ENCODE measurements around the gene LMNTD1. TPM values are rescaled to one million over a fixed set of nuclear protein-coding genes. Genes with fewer than 3 reads are reported as not detected.

The LMNTD1 gene
- total and polyA plus RNA-seq, 4 donors, result 0.54 to 3.0 (median 1.8) TPM

- DNase-seq (ENCODE audit: low read depth in 4 of 6, low spot score in 6 of 6), result no peak
- Histone ChIP-seq H3K4me3 (ENCODE audit: low read depth, low read length) (no peak overlapping the region), H3K4me1 (ENCODE audit: control insufficient read depth, insufficient read depth, low read length) (no peaks in the 10 kb centered on the region), H3K27ac (ENCODE audit: low read depth, low read length) (no peak overlapping the region), H3K27me3 (ENCODE audit: control insufficient read depth, insufficient read depth, low read length) (no peaks in the 10 kb centered on the region), H3K9me3 (ENCODE audit: control insufficient read depth, insufficient read depth, low read length) (no peaks in the 10 kb centered on the region), H3K36me3 (ENCODE audit: control insufficient read depth, insufficient read depth, low read length) (no peaks in the 10 kb centered on the region)
- WGBS (ENCODE audit: insufficient coverage), result 99% methylated on average over 5 of the region's 5 CpGs
These were observed 75.9 kb downstream of the LMNTD1 start for GRCh38 chr12:25477217-25477616.

GRCh38 chr12:25472453-25472852 is 80.6 kb downstream of the LMNTD1 start:
- H3K36me3 ChIP-seq (ENCODE audit: control insufficient read depth, insufficient read depth, low read length), result no peaks in the 10 kb centered on the region
- H3K9me3 ChIP-seq (ENCODE audit: control insufficient read depth, insufficient read depth, low read length), result no peaks in the 10 kb centered on the region
- no peaks in the 10 kb centered on the region for H3K27me3 ChIP-seq (ENCODE audit: control insufficient read depth, insufficient read depth, low read length)
- no peaks in the 10 kb centered on the region for H3K4me1 ChIP-seq (ENCODE audit: control insufficient read depth, insufficient read depth, low read length)
- no peak overlapping the region for H3K27ac ChIP-seq (ENCODE audit: low read depth, low read length)
- DNase-seq (ENCODE audit: low read depth in 4 of 6, low spot score in 6 of 6), result no peak
- H3K4me3 ChIP-seq (ENCODE audit: low read depth, low read length), result no peak overlapping the region

DNA sequence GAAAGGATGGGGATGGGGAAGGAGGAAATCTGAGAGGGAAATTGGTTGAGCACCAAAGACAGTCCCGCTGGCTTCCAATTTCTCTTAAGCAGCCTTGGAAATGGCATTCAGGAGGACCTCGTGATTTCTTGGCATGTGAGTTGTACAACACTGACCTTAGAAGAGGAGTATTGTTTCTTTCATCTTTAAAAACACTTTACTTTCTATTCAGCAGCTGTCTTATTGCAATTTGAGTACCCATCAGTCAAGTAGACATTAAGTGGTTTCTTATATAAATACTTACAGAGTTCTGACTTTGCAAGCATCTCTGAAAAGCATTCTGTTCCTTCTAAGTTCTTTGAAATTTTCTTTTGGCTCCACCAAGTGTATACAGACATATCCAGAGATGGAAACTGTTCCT is 83.2 kb downstream of the LMNTD1 start:
- no peaks in the 10 kb centered on the region for H3K9me3 ChIP-seq (ENCODE audit: control insufficient read depth, insufficient read depth, low read length)
- no peak overlapping the region for H3K27ac ChIP-seq (ENCODE audit: low read depth, low read length)
- no peak overlapping the region for H3K4me3 ChIP-seq (ENCODE audit: low read depth, low read length)
- DNase-seq (ENCODE audit: low read depth in 4 of 6, low spot score in 6 of 6), result no peak
- no peaks in the 10 kb centered on the region for H3K27me3 ChIP-seq (ENCODE audit: control insufficient read depth, insufficient read depth, low read length)
- H3K4me1 ChIP-seq (ENCODE audit: control insufficient read depth, insufficient read depth, low read length), result no peaks in the 10 kb centered on the region
- H3K36me3 ChIP-seq (ENCODE audit: control insufficient read depth, insufficient read depth, low read length), result no peaks in the 10 kb centered on the region
- 67% methylated on average over 1 of the region's 2 CpGs for WGBS (ENCODE audit: insufficient coverage)

DNA sequence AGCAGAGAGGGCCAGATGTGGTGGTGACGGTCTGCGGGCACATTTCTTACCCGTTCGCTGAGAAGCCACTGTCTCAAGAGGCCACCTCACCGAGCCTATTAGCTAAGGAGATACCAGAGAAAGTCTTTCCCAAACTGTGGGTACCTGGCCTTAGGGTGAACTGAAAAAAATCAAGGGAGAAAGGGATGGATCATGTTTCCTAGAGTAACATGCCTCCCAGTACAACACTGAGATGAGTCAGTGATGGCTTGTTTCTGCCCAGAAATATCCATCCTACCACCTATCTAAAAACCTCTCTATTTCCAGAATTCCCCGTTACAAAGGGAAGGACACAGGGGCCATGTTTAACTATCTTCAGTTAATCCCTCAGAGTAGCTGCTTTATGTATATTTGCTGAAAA is 83.7 kb downstream of the LMNTD1 start:
- H3K9me3 ChIP-seq (ENCODE audit: control insufficient read depth, insufficient read depth, low read length), result no peaks in the 10 kb centered on the region
- H3K27ac ChIP-seq (ENCODE audit: low read depth, low read length), result no peak overlapping the region
- DNase-seq (ENCODE audit: low read depth in 4 of 6, low spot score in 6 of 6), result no peak
- no peaks in the 10 kb centered on the region for H3K36me3 ChIP-seq (ENCODE audit: control insufficient read depth, insufficient read depth, low read length)
- no peaks in the 10 kb centered on the region for H3K4me1 ChIP-seq (ENCODE audit: control insufficient read depth, insufficient read depth, low read length)
- no peaks in the 10 kb centered on the region for H3K27me3 ChIP-seq (ENCODE audit: control insufficient read depth, insufficient read depth, low read length)
- H3K4me3 ChIP-seq (ENCODE audit: low read depth, low read length), result no peak overlapping the region
- 100% methylated on average over 3 of the region's 6 CpGs for WGBS (ENCODE audit: insufficient coverage)

DNA sequence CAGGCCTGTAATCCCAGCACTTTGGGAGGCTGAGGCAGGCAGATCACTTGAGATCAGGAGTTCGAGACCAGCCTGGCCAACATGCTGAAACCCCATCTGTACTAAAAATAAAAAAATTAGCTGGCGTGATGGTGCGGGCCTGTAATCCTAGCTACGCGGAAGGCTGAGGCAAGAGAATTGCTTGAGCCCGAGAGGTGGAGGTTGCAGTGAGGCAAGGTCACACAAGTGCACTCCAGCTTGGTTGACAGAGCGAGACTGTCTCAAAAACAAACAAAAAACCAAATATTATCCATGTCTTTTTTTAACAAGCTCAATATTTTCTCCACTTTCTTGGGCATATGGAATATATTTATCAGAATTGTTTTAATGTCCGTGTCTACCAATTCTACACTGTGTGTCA is 89.6 kb downstream of the LMNTD1 start:
- Histone ChIP-seq H3K27me3 (ENCODE audit: control insufficient read depth, insufficient read depth, low read length) (no peaks in the 10 kb centered on the region), H3K4me3 (ENCODE audit: low read depth, low read length) (no peak overlapping the region), H3K9me3 (ENCODE audit: control insufficient read depth, insufficient read depth, low read length) (peaks cover 2% of the 10 kb centered on the region), H3K27ac (ENCODE audit: low read depth, low read length) (no peak overlapping the region), H3K4me1 (ENCODE audit: control insufficient read depth, insufficient read depth, low read length) (no peaks in the 10 kb centered on the region), H3K36me3 (ENCODE audit: control insufficient read depth, insufficient read depth, low read length) (no peaks in the 10 kb centered on the region)
- WGBS (ENCODE audit: insufficient coverage), result 95% methylated on average over 5 of the region's 8 CpGs
- DNase-seq (ENCODE audit: low read depth in 4 of 6, low spot score in 6 of 6), result no peak

DNA sequence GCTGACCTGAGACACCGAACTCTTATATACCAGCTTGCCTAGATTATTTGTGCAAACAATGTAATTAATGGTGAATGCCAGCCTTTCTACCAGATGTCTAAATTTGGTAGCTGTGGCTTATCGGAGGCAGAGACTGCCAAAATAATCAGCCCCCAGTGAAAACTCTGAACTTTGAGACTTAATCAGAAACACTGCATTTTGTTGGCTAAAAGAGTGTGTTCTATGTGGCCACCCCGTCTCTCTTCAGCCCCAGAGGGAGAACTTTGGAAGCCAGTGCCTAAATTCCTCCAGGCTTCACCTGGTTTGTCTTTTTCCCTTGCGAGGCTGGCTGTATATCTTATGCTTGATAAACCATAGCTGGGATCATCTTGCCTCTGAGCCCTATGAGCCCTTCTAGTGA is 90.1 kb downstream of the LMNTD1 start:
- H3K4me1 ChIP-seq (ENCODE audit: control insufficient read depth, insufficient read depth, low read length), result no peaks in the 10 kb centered on the region
- H3K36me3 ChIP-seq (ENCODE audit: control insufficient read depth, insufficient read depth, low read length), result no peaks in the 10 kb centered on the region
- H3K9me3 ChIP-seq (ENCODE audit: control insufficient read depth, insufficient read depth, low read length), result peaks cover 2% of the 10 kb centered on the region
- WGBS (ENCODE audit: insufficient coverage), result 90% methylated on average over 1 of the region's 4 CpGs
- H3K27ac ChIP-seq (ENCODE audit: low read depth, low read length), result no peak overlapping the region
- no peaks in the 10 kb centered on the region for H3K27me3 ChIP-seq (ENCODE audit: control insufficient read depth, insufficient read depth, low read length)
- H3K4me3 ChIP-seq (ENCODE audit: low read depth, low read length), result no peak overlapping the region
- no peak for DNase-seq (ENCODE audit: low read depth in 4 of 6, low spot score in 6 of 6)

DNA sequence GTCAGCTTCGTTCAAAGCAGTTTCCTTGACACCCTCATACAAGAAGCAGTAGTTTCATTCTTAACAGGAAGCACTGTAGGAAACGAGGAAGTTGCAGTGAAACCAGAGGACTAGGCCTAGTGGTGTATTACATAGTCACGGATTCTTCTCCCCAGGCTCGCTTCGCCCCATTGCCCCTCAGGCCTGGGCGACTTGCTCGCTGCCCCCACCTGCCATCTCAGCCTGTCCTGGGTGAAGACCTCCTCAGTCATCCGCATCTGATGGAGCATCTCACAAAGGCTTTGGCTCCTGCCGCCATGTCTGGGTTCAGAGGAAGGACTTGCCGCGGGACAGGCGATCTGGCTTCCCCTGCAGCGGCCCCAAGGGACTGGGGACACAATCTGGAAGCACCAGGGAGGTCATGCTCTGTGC is 93.5 kb downstream of the LMNTD1 start:
- Histone ChIP-seq H3K4me3 (ENCODE audit: low read depth, low read length) (no peak overlapping the region), H3K27me3 (ENCODE audit: control insufficient read depth, insufficient read depth, low read length) (no peaks in the 10 kb centered on the region), H3K27ac (ENCODE audit: low read depth, low read length) (no peak overlapping the region), H3K9me3 (ENCODE audit: control insufficient read depth, insufficient read depth, low read length) (peaks cover 2% of the 10 kb centered on the region), H3K36me3 (ENCODE audit: control insufficient read depth, insufficient read depth, low read length) (no peaks in the 10 kb centered on the region), H3K4me1 (ENCODE audit: control insufficient read depth, insufficient read depth, low read length) (no peaks in the 10 kb centered on the region)
- no peak for DNase-seq (ENCODE audit: low read depth in 4 of 6, low spot score in 6 of 6)
- WGBS (ENCODE audit: insufficient coverage), result 95% methylated on average over 12 of the region's 13 CpGs

DNA sequence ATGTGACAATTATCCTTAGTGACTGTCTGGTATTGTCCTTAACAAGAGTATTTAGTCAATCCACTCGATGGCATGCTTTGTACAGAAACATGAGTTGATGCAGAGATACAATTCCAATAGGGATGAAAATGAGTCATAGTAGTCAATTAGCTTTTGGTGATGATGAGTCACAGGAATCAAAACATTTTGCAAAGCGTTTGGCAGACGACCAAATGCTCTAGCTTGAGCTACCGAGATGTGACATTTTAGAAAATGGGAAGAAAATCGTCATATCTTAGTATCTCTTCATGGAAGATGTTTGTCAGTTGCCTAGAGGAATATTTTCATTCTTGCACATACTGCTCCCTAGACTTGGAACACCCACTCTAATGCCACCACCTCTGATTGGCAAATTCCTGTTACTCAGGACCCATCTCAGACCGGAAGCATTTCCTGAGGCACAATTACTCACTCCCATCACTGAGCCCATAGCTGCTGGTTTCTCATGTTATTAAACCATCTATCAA is 95.0 kb downstream of the LMNTD1 start:
- H3K27me3 ChIP-seq (ENCODE audit: control insufficient read depth, insufficient read depth, low read length), result no peaks in the 10 kb centered on the region
- DNase-seq (ENCODE audit: low read depth in 4 of 6, low spot score in 6 of 6), result peak in 2 of 6 donors; percentile 30 to 54
- WGBS (ENCODE audit: insufficient coverage), result 71% methylated on average over 5 of the region's 6 CpGs
- H3K27ac ChIP-seq (ENCODE audit: low read depth, low read length), result no peak overlapping the region
- no peak overlapping the region for H3K4me3 ChIP-seq (ENCODE audit: low read depth, low read length)
- no peaks in the 10 kb centered on the region for H3K4me1 ChIP-seq (ENCODE audit: control insufficient read depth, insufficient read depth, low read length)
- no peaks in the 10 kb centered on the region for H3K36me3 ChIP-seq (ENCODE audit: control insufficient read depth, insufficient read depth, low read length)
- peaks cover 2% of the 10 kb centered on the region for H3K9me3 ChIP-seq (ENCODE audit: control insufficient read depth, insufficient read depth, low read length)

GRCh38 chr12:25456474-25456873 is 96.6 kb downstream of the LMNTD1 start:
- H3K9me3 ChIP-seq (ENCODE audit: control insufficient read depth, insufficient read depth, low read length), result no peaks in the 10 kb centered on the region
- WGBS (ENCODE audit: insufficient coverage), result no CpG with 5 or more reads among the region's 4 CpGs
- no peaks in the 10 kb centered on the region for H3K27me3 ChIP-seq (ENCODE audit: control insufficient read depth, insufficient read depth, low read length)
- H3K4me1 ChIP-seq (ENCODE audit: control insufficient read depth, insufficient read depth, low read length), result no peaks in the 10 kb centered on the region
- DNase-seq (ENCODE audit: low read depth in 4 of 6, low spot score in 6 of 6), result no peak
- H3K27ac ChIP-seq (ENCODE audit: low read depth, low read length), result no peak overlapping the region
- no peaks in the 10 kb centered on the region for H3K36me3 ChIP-seq (ENCODE audit: control insufficient read depth, insufficient read depth, low read length)
- no peak overlapping the region for H3K4me3 ChIP-seq (ENCODE audit: low read depth, low read length)

DNA sequence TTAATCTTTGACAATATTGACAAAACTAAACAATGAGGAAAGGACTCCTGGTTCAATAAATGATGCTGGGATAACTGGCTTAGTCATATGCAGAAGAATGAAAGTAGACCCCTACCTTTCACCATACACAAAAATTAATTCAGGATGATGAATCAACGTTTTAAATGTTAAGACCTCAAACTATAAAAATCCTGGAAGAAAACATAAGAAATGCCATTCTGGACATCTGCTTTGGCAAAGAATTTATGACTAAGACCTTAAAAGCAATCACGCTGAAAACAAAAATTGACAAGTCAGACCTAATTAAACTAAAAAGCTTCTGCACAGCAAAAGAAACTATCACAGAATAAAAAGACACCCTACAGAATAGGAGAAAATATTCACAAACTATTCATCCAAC is 97.4 kb downstream of the LMNTD1 start:
- no peak overlapping the region for H3K27ac ChIP-seq (ENCODE audit: low read depth, low read length)
- no peaks in the 10 kb centered on the region for H3K27me3 ChIP-seq (ENCODE audit: control insufficient read depth, insufficient read depth, low read length)
- no peak for DNase-seq (ENCODE audit: low read depth in 4 of 6, low spot score in 6 of 6)
- H3K4me3 ChIP-seq (ENCODE audit: low read depth, low read length), result no peak overlapping the region
- no peaks in the 10 kb centered on the region for H3K36me3 ChIP-seq (ENCODE audit: control insufficient read depth, insufficient read depth, low read length)
- H3K9me3 ChIP-seq (ENCODE audit: control insufficient read depth, insufficient read depth, low read length), result no peaks in the 10 kb centered on the region
- no peaks in the 10 kb centered on the region for H3K4me1 ChIP-seq (ENCODE audit: control insufficient read depth, insufficient read depth, low read length)
- WGBS (ENCODE audit: insufficient coverage), result no CpG with 5 or more reads among the region's 2 CpGs

Data from spinal cord (tissue), 10 donors.